ENCODE data around the gene ACSS3. TPM values are rescaled to one million over a fixed set of nuclear protein-coding genes. Genes with fewer than 3 reads are reported as not detected.

The ACSS3 gene
- total RNA-seq, 1 donor from 2014 or later = 23.4 TPM

GRCh38 chr12:81300454-81300853 lies 222.6 kb downstream of the ACSS3 start:
- H3K27ac Mint-ChIP-seq = no peak overlapping the region
- no peaks in the 10 kb centered on the region for H3K4me1 Mint-ChIP-seq
- no peak overlapping the region for H3K4me3 Mint-ChIP-seq
- TF ChIP-seq CTCF (IDR thresholded peaks at IDR 0.05; ENCODE audit: unreplicated experiment) = no peak
- no peak for DNase-seq (ENCODE audit: low spot score in 2 of 2, unreplicated experiment in 2 of 2)
- no peaks in the 10 kb centered on the region for H3K9me3 Mint-ChIP-seq
- peaks cover 13% of the 10 kb centered on the region for H3K27me3 Mint-ChIP-seq (ENCODE audit: low read depth)
- H3K36me3 Mint-ChIP-seq = no peaks in the 10 kb centered on the region

- no peak for TF ChIP-seq CTCF (IDR thresholded peaks at IDR 0.05; ENCODE audit: unreplicated experiment)
- no peaks in the 10 kb centered on the region for H3K9me3 Mint-ChIP-seq
- no peak overlapping the region for H3K4me3 Mint-ChIP-seq
These were observed 226.1 kb downstream of the ACSS3 start for GRCh38 chr12:81303935-81304334.

More at GRCh38 chr12:81303935-81304334, 226.1 kb downstream of the ACSS3 start:
- no peak for DNase-seq (ENCODE audit: low spot score in 2 of 2, unreplicated experiment in 2 of 2)
- Mint-ChIP-seq H3K36me3 (no peaks in the 10 kb centered on the region), H3K27me3 (ENCODE audit: low read depth) (peaks cover 25% of the 10 kb centered on the region), H3K27ac (no peak overlapping the region), H3K4me1 (no peaks in the 10 kb centered on the region)

Small RNA genes lying within 50 kb of the gene (microRNA-seq; reads per million reads assigned to microRNA genes)
- not detected for gene MIR4699

Other genes starting within 250 kb of the ACSS3 start
- 9.0 to 10.0 TPM (median 9.9 TPM) in 3 replicates for gene LIN7A, start 140.1 kb upstream of the ACSS3 start, total RNA-seq

All from mesothelial cell of epicardium (in vitro differentiated cells).